HepG2 (cell line): ENCODE data around the gene THSD4. TPM values are rescaled to one million over a fixed set of nuclear protein-coding genes. Genes with fewer than 3 reads are reported as not detected.

Experiments
- ATAC-seq: fragments of 200-7000 bp; cut with Tn5 transposase; 3 replicates; pipeline ENCODE4 v1.9.1; 2020; ENCODE audit warnings: mild to moderate bottlenecking, moderate library complexity
- BruUV-seq: library from RNA; stranded (reverse); fragments of 400-500 nt; replicated peaks from 2 replicates; lab custom pipeline; 2021; lab: Mats Ljungman, UMichigan
- CTCF ChIA-PET: fragments of 300-600 bp; formaldehyde crosslinking; extraction: SDS; loops from one replicate; lab custom pipeline; 2021; ENCODE audit warnings: low total read pairs, inconsistent platforms, low intra/inter-chr PET ratio; lab: Yijun Ruan, JAX
- POLR2A ChIA-PET: fragments of 350-600 bp; sonication (Branson Sonifier 250); formaldehyde crosslinking; loops from one replicate; lab custom pipeline; 2020; ENCODE audit warnings: antibody characterized with exemption, inconsistent platforms; lab: Yijun Ruan, JAX
- DNase-seq: peaks from one replicate; pipeline ENCODE4 v3.0.0-alpha.2; 2015; ENCODE audit warnings: low spot score
- FAIRE-seq: peaks from 3 replicates; lab custom pipeline; 2011; peaks lifted over from hg19 to GRCh38; lab: Jason Lieb, UNC
- H2AFZ ChIP-seq: one replicate; pipeline ENCODE4 v1.6.1; 2011; ENCODE audit warnings: low read length, inconsistent platforms
- H3K27ac ChIP-seq: fragments of 300-600 bp; 3 replicates; pipeline ENCODE4 v1.8.0; 2011; ENCODE audit warnings: mixed run types, mild to moderate bottlenecking, mixed read lengths, low read length, inconsistent platforms; ENCODE audit not compliant: insufficient read depth; ENCODE audit errors: extremely low read length
- H3K27me3 ChIP-seq, 2 experiments: fragments of 200-600 bp in 1 of 2; 2 replicates in 1 of 2; 3 replicates in 1 of 2; pipeline versions ENCODE4 v1.6.0 to v1.8.0; 2011; ENCODE audit warnings: low read length in 2 of 2, mild to moderate bottlenecking in 2 of 2, moderate library complexity in 2 of 2, inconsistent platforms in 1 of 2; ENCODE audit not compliant: insufficient read depth in 2 of 2, control insufficient read depth in 1 of 2
- H3K36me3 ChIP-seq, 2 experiments: fragments of 200-600 bp in 1 of 2; replicated peaks in 1 of 2; 2 replicates in 1 of 2; 3 replicates in 1 of 2; pipeline versions ENCODE4 v1.5.1 to v1.8.0; 2011; ENCODE audit warnings: low read length in 2 of 2, inconsistent platforms in 1 of 2; ENCODE audit not compliant: insufficient read depth in 2 of 2, control insufficient read depth in 1 of 2
- H3K4me1 ChIP-seq: 2 replicates; pipeline ENCODE4 v1.5.1; 2012; ENCODE audit warnings: low read length, inconsistent platforms; ENCODE audit not compliant: insufficient read depth
- H3K4me2 ChIP-seq: 2 replicates; pipeline ENCODE4 v1.6.0; 2011; ENCODE audit warnings: low read depth, low read length, inconsistent platforms
- H3K4me3 ChIP-seq, 3 experiments: fragments of 200-600 bp in 1 of 3; sonication (generic), shearing (Covaris generic) in 1 of 3; replicated peaks in 1 of 3; 2 replicates each; pipeline ENCODE4 v1.5.1; 2011 to 2016; ENCODE audit warnings: low read length in 3 of 3, inconsistent platforms in 2 of 3, low read depth in 2 of 3, mild to moderate bottlenecking in 2 of 3, control low read depth in 1 of 3, mixed read lengths in 1 of 3; ENCODE audit not compliant: insufficient read depth in 1 of 3
- H3K79me2 ChIP-seq: one replicate; pipeline ENCODE4 v1.6.1; 2011; ENCODE audit warnings: low read length, inconsistent platforms; ENCODE audit not compliant: insufficient read depth
- H3K9ac ChIP-seq: 2 replicates; pipeline ENCODE4 v1.6.0; 2011; ENCODE audit warnings: mild to moderate bottlenecking, low read depth, low read length, inconsistent platforms; ENCODE audit not compliant: insufficient read depth
- H3K9me3 ChIP-seq: 2 replicates; pipeline ENCODE4 v1.5.1; 2012; ENCODE audit warnings: mild to moderate bottlenecking, low read length
- H4K20me1 ChIP-seq: 2 replicates; pipeline ENCODE4 v1.6.0; 2011; ENCODE audit warnings: inconsistent platforms, mild to moderate bottlenecking, low read length, moderate library complexity; ENCODE audit not compliant: insufficient read depth
- BCL6 ChIP-seq: IDR thresholded peaks from 2 replicates; pipeline ENCODE4 v1.6.1; 2016; ENCODE audit warnings: missing genetic modification reagents, missing compliant biosample characterization
- GTF2F1 ChIP-seq: fragments of 150-350 bp; IDR thresholded peaks from 2 replicates; pipeline ENCODE4 v1.6.1; 2014; ENCODE audit warnings: low read length
- HNRNPLL ChIP-seq: fragments of 200-400 bp; formaldehyde crosslinking; IDR thresholded peaks from 2 replicates; pipeline ENCODE4 v1.6.1; 2017; ENCODE audit warnings: mild to moderate bottlenecking, low read depth, low read length; ENCODE audit not compliant: poor library complexity, severe bottlenecking
- NR2F1 ChIP-seq, 2 experiments: fragments of 450-650 bp in 1 of 2; formaldehyde crosslinking in 1 of 2; IDR thresholded peaks; 2 replicates each; pipeline versions ENCODE4 v1.5.0 to v1.6.1; 2016 to 2020; ENCODE audit warnings: mild to moderate bottlenecking in 1 of 2, missing compliant biosample characterization in 1 of 2, missing genetic modification reagents in 1 of 2, moderate library complexity in 1 of 2
- THAP11 ChIP-seq: IDR thresholded peaks from 2 replicates; pipeline ENCODE4 v1.6.1; 2016; ENCODE audit warnings: missing biosample characterization, missing genetic modification reagents
- YEATS4 ChIP-seq: sonication (generic); formaldehyde crosslinking; IDR thresholded peaks from 2 replicates; pipeline ENCODE4 v1.4.0; 2020; ENCODE audit warnings: missing genetic modification reagents, borderline replicate concordance
- ZNF143 ChIP-seq: sonication (generic); formaldehyde crosslinking; IDR thresholded peaks from 2 replicates; pipeline ENCODE4 v1.4.0; 2020; ENCODE audit warnings: missing genetic modification reagents
- ZNF577 ChIP-seq: sonication (generic); formaldehyde crosslinking; IDR thresholded peaks from 2 replicates; pipeline ENCODE4 v1.4.0; 2020; ENCODE audit warnings: mild to moderate bottlenecking, low read depth, missing genetic modification reagents, borderline replicate concordance
- WGBS: methylation state at CpG from one replicate; pipeline ENCODE4 v1.1.6; 2017; ENCODE audit warnings: low lambda C conversion rate; 5-methylcytosine and 5-hydroxymethylcytosine counted together
- in situ Hi-C: cut with HindIII; loops from 2 replicates; pipeline ENCODE4 v1.10.0; 2017; ENCODE audit warnings: low pct_unique_long_range_greater_than_20kb; ENCODE audit not compliant: extremely low pct_ligation_motif_present
- intact Hi-C: fragments of 100-400 bp; cut with micrococcal nuclease; formaldehyde crosslinking; loops from one replicate; pipeline ENCODE4 v1.10.0; 2022; ENCODE audit not compliant: unreplicated experiment
- polyA plus RNA-seq, 8 experiments: library from polyadenylated mRNA; depleted of rRNA in 3 of 8; stranded (reverse) in 7 of 8; unstranded in 1 of 8; fragments of >200 nt; fragmentation: Illumina TruSeq in 4 of 8; extraction: Trizol in 4 of 8; gene quantifications; 2 replicates each; pipeline versions ENCODE4 v1.2.1 to v1.2.3, GENCODE V29; 2011 to 2016; ENCODE audit warnings: low read depth in 4 of 8, missing spikeins in 1 of 8, mixed read lengths in 1 of 8; ENCODE audit not compliant: insufficient read depth in 1 of 8
- total RNA-seq, 5 experiments: library from RNA; depleted of rRNA; stranded (reverse); fragments of >200 nt; fragmentation: Illumina TruSeq; extraction: Trizol; gene quantifications; 2 replicates each; pipeline ENCODE4 v1.2.3, GENCODE V29; 2016; ENCODE audit warnings: low read depth in 1 of 5
- TF ChIP-seq, protein P1 (sequence below): fragments of 450-650 bp; IDR thresholded peaks from 2 replicates; pipeline ENCODE4 v1.6.1; 2016

THSD4 gene
- total and polyA plus RNA-seq, 2 of the 13 experiments (the other 11 are each of a cell fraction or from before 2014, with no cell fraction given), result 0.07 to 0.21 TPM

GRCh38 chr15:71465131-71465955 is 350.1 kb downstream of the THSD4 start (continued):
- TF ChIP-seq, protein P1, sequence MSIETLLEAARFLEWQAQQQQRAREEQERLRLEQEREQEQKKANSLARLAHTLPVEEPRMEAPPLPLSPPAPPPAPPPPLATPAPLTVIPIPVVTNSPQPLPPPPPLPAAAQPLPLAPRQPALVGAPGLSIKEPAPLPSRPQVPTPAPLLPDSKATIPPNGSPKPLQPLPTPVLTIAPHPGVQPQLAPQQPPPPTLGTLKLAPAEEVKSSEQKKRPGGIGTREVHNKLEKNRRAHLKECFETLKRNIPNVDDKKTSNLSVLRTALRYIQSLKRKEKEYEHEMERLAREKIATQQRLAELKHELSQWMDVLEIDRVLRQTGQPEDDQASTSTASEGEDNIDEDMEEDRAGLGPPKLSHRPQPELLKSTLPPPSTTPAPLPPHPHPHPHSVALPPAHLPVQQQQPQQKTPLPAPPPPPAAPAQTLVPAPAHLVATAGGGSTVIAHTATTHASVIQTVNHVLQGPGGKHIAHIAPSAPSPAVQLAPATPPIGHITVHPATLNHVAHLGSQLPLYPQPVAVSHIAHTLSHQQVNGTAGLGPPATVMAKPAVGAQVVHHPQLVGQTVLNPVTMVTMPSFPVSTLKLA, result no peak
- TF ChIP-seq HNRNPLL (no peak), GTF2F1 (no peak)

DNA sequence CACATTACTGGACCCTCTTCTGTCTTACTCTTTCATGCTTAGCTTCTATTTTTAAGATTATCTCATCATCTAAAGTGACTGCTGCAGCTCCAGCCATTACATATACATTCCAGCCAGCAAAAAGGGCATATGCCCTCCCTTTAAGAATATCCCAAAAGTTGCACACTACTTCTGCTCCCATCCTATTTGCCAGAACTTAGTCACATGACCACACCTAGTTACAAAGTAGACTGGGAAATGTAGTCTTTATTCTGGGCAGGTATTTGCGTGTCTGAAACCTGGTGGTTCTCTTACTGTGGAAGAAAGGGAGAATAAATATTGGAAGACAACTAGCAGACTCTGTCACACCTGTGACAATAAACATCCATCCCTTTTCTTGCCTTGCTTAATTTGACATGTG is 353.4 kb downstream of the THSD4 start:
- Histone ChIP-seq H3K27ac (no peak overlapping the region), H3K36me3 (no peaks in the 10 kb centered on the region)
- TF ChIP-seq ZNF577, result no peak
- no peak for TF ChIP-seq NR2F1 (CRISPR knock-in tag; IDR thresholded peaks at IDR 0.05)
- TF ChIP-seq YEATS4, result no peak
- peak; percentile 80 for TF ChIP-seq THAP11 (CRISPR knock-in tag)
- no peak for TF ChIP-seq BCL6 (CRISPR knock-in tag)
- TF ChIP-seq ZNF143 (CRISPR knock-in tag), result peak; percentile 64; the same call in 1 of the 2 replicates
- TF ChIP-seq, all 625 proteins: peak for 2
- intact Hi-C loops (no loop called here), in situ Hi-C loops (no loop called here)
- FAIRE-seq (no peak), DNase-seq (no peak), ATAC-seq (no peak)
- Histone ChIP-seq H2AFZ (no peak overlapping the region), H3K79me2 (no peaks in the 10 kb centered on the region), H3K9me3 (no peaks in the 10 kb centered on the region), H3K4me2 (no peak overlapping the region), H3K4me1 (no peaks in the 10 kb centered on the region), H3K4me3 (no peak overlapping the region), H4K20me1 (no peaks in the 10 kb centered on the region), H3K9ac (no peak overlapping the region), H3K27me3 (peaks cover 3% of the 10 kb centered on the region in 2 experiments; a peak in 2 of 5 replicates)
- 7% methylated on average over 1 of the region's 1 CpG for WGBS
- ChIA-PET POLR2A (no interaction called here), CTCF (no interaction called here)
- no TSS peak for BruUV-seq
